IMR-90 (cell line): ENCODE measurements around the gene GLYATL2. TPM values are rescaled to one million over a fixed set of nuclear protein-coding genes. Genes with fewer than 3 reads are reported as not detected.

Experiments
- ATAC-seq: fragments of 200-7000 bp; cut with Tn5 transposase; 2 replicates; pipeline ENCODE4 v1.9.1; 2020; ENCODE audit warnings: low read depth, mild to moderate bottlenecking, moderate library complexity
- BruUV-seq: library from RNA; stranded (reverse); fragments of 400-500 nt; replicated peaks from 2 replicates; lab custom pipeline; 2021; lab: Mats Ljungman, UMichigan
- CTCF ChIA-PET: fragments of 300-600 bp; formaldehyde crosslinking; extraction: SDS; loops from one replicate; lab custom pipeline; 2021; ENCODE audit warnings: antibody characterized with exemption; lab: Yijun Ruan, JAX
- POLR2A ChIA-PET: fragments of 300-600 bp; sonication (Branson Sonifier 250); formaldehyde crosslinking; loops from one replicate; lab custom pipeline; 2022; ENCODE audit warnings: antibody characterized with exemption; ENCODE audit not compliant: unreplicated experiment; lab: Charles Lee
- DNase-seq: peaks from one replicate; pipeline ENCODE4 v3.0.0; 2013
- H2AFZ ChIP-seq: replicated peaks from 2 replicates; pipeline ENCODE3; 2013; ENCODE audit warnings: low read length, mild to moderate bottlenecking; ENCODE audit not compliant: poor library complexity
- H2AK5ac ChIP-seq: 2 replicates; pipeline ENCODE4 v1.6.1; 2013; ENCODE audit warnings: low read depth, low read length, inconsistent platforms
- H2AK9ac ChIP-seq: replicated peaks from 2 replicates; pipeline ENCODE3; 2013; ENCODE audit warnings: mild to moderate bottlenecking, low read depth, low read length, moderate library complexity; ENCODE audit not compliant: poor library complexity
- H2BK120ac ChIP-seq: 2 replicates; pipeline ENCODE4 v1.6.1; 2013; ENCODE audit warnings: low read depth, low read length, inconsistent platforms
- H2BK15ac ChIP-seq: 3 replicates; pipeline ENCODE4 v1.6.1; 2013; ENCODE audit warnings: low read depth, low read length, inconsistent platforms
- H2BK20ac ChIP-seq: 2 replicates; pipeline ENCODE4 v1.6.1; 2013; ENCODE audit warnings: low read depth, mild to moderate bottlenecking, inconsistent platforms, low read length, moderate library complexity
- H2BK5ac ChIP-seq: 2 replicates; pipeline ENCODE4 v1.6.1; 2013; ENCODE audit warnings: mild to moderate bottlenecking, low read depth, low read length, inconsistent platforms; ENCODE audit not compliant: poor library complexity, severe bottlenecking
- H3K14ac ChIP-seq: replicated peaks from 2 replicates; pipeline ENCODE4 v1.6.1; 2013; ENCODE audit warnings: low read depth, low read length, inconsistent platforms
- H3K18ac ChIP-seq: 2 replicates; pipeline ENCODE4 v1.6.1; 2013; ENCODE audit warnings: low read depth, low read length, control low read depth
- H3K23ac ChIP-seq: 2 replicates; pipeline ENCODE4 v1.6.1; 2013; ENCODE audit warnings: low read depth, low read length, inconsistent platforms
- H3K27ac ChIP-seq: 2 replicates; pipeline ENCODE4 v1.5.1; 2013; ENCODE audit warnings: mild to moderate bottlenecking, control low read depth, low read length; ENCODE audit not compliant: insufficient read depth
- H3K27me3 ChIP-seq: 2 replicates; pipeline ENCODE4 v1.6.1; 2013; ENCODE audit warnings: low read length; ENCODE audit not compliant: control insufficient read depth, insufficient read depth
- H3K36me3 ChIP-seq: 2 replicates; pipeline ENCODE4 v1.6.1; 2013; ENCODE audit warnings: low read length, mixed read lengths; ENCODE audit not compliant: control insufficient read depth, insufficient read depth
- H3K4ac ChIP-seq: 2 replicates; pipeline ENCODE4 v1.6.1; 2013; ENCODE audit warnings: low read depth, low read length, inconsistent platforms
- H3K4me1 ChIP-seq: 2 replicates; pipeline ENCODE4 v1.6.1; 2013; ENCODE audit warnings: low read length, mixed read lengths; ENCODE audit not compliant: control insufficient read depth, insufficient read depth
- H3K4me2 ChIP-seq: 2 replicates; pipeline ENCODE4 v1.6.1; 2013; ENCODE audit warnings: low read depth, mild to moderate bottlenecking, control low read depth, low read length, moderate library complexity
- H3K4me3 ChIP-seq: 2 replicates; pipeline ENCODE4 v1.5.1; 2013; ENCODE audit warnings: low read depth, mild to moderate bottlenecking, control low read depth, low read length, moderate library complexity; ENCODE audit not compliant: insufficient read depth
- H3K56ac ChIP-seq: 2 replicates; pipeline ENCODE4 v1.6.1; 2013; ENCODE audit warnings: low read length, inconsistent platforms; ENCODE audit not compliant: insufficient read depth; ENCODE audit errors: extremely low read depth
- H3K79me1 ChIP-seq, 2 experiments: 2 replicates each; pipeline ENCODE4 v1.6.1; 2013; ENCODE audit warnings: low read length in 2 of 2, inconsistent platforms in 1 of 2, low read depth in 1 of 2
- H3K9ac ChIP-seq: 2 replicates; pipeline ENCODE4 v1.6.1; 2013; ENCODE audit warnings: low read depth, low read length, control low read depth
- H3K9me1 ChIP-seq: 2 replicates; pipeline ENCODE4 v1.6.1; 2013; ENCODE audit warnings: low read length, inconsistent platforms; ENCODE audit not compliant: insufficient read depth
- H3K9me3 ChIP-seq: 2 replicates; pipeline ENCODE4 v1.6.1; 2013; ENCODE audit warnings: low read length; ENCODE audit not compliant: control insufficient read depth, insufficient read depth
- H4K20me1 ChIP-seq: 2 replicates; pipeline ENCODE4 v1.6.1; 2013; ENCODE audit warnings: low read length, inconsistent platforms; ENCODE audit not compliant: insufficient read depth
- H4K5ac ChIP-seq: 2 replicates; pipeline ENCODE4 v1.6.1; 2013; ENCODE audit warnings: mild to moderate bottlenecking, low read depth, low read length, control low read depth
- H4K8ac ChIP-seq, 2 experiments: 2 replicates each; pipeline ENCODE4 v1.6.1; 2013; ENCODE audit warnings: low read depth in 2 of 2, low read length in 2 of 2, control low read depth in 1 of 2, inconsistent platforms in 1 of 2
- H4K91ac ChIP-seq: 2 replicates; pipeline ENCODE4 v1.6.1; 2013; ENCODE audit warnings: low read depth, low read length, inconsistent platforms; ENCODE audit not compliant: insufficient read depth
- CTCF ChIP-seq: conservative IDR thresholded peaks from 2 replicates; pipeline ENCODE4 v1.5.1; 2012; ENCODE audit warnings: mild to moderate bottlenecking, low read depth, low read length, improper control_type of control experiment
- MAFK ChIP-seq: IDR thresholded peaks from 2 replicates; pipeline ENCODE4 v1.6.1; 2012; ENCODE audit warnings: low read depth, low read length, improper control_type of control experiment
- MAZ ChIP-seq: IDR thresholded peaks from 2 replicates; pipeline ENCODE4 v1.6.1; 2012; ENCODE audit warnings: low read depth, mild to moderate bottlenecking, low read length, improper control_type of control experiment, moderate library complexity, borderline replicate concordance
- POLR2A ChIP-seq: IDR thresholded peaks from 2 replicates; pipeline ENCODE4 v1.6.1; 2012; ENCODE audit warnings: mild to moderate bottlenecking, low read depth, low read length
- WGBS, 2 experiments: methylation state at CpG; one replicate each; pipeline versions ENCODE4 v1.1.5 to v1.1.7; 2013; ENCODE audit warnings: missing lambda C conversion rate in 2 of 2; ENCODE audit not compliant: insufficient read length in 1 of 2; ENCODE audit errors: extremely low coverage in 2 of 2; 5-methylcytosine and 5-hydroxymethylcytosine counted together
- dilution Hi-C: fragments of 300-500 bp; cut with HindIII; formaldehyde crosslinking; loops from one replicate; pipeline ENCODE4 v1.14.3; 2018; ENCODE audit warnings: low sequenced_read_pairs; ENCODE audit not compliant: unreplicated experiment
- in situ Hi-C: fragments of 300-500 bp; cut with MboI; formaldehyde crosslinking; loops from 3 replicates; pipeline ENCODE4 v1.14.3; 2019; ENCODE audit warnings: low sequenced_read_pairs, inconsistent platforms, mixed read lengths
- intact Hi-C: fragments of 100-400 bp; cut with micrococcal nuclease; formaldehyde crosslinking; loops from 2 replicates; pipeline ENCODE4 v1.10.0; 2022
- polyA plus RNA-seq, 3 experiments: library from polyadenylated mRNA; depleted of rRNA; stranded (reverse); fragments of >200 nt; gene quantifications; 2 replicates each; pipeline ENCODE4 v1.2.3, GENCODE V29; 2012; ENCODE audit warnings: low replicate concordance in 1 of 3
- total RNA-seq: library from RNA; depleted of rRNA; stranded (reverse); fragments of >200 nt; gene quantifications from 2 replicates; pipeline ENCODE4 v1.2.3, GENCODE V29; 2012

The GLYATL2 gene
- total and polyA plus RNA-seq, 2 of the 4 experiments (the other 2 are of a cell fraction): 0.36 to 0.77 TPM

- Histone ChIP-seq H3K9me1 (no peaks in the 10 kb centered on the region), H2BK15ac (no peak overlapping the region), H3K4me1 (no peaks in the 10 kb centered on the region), H3K23ac (no peak overlapping the region), H3K9me3 (no peaks in the 10 kb centered on the region; the same call in 1 of the 2 replicates), H2AK9ac (no peak overlapping the region), H3K14ac (no peak overlapping the region), H2BK5ac (no peak overlapping the region), H2AK5ac (no peak overlapping the region), H3K79me1 (no peaks in the 10 kb centered on the region), H3K56ac (no peak overlapping the region), H4K20me1 (no peaks in the 10 kb centered on the region), H3K18ac (no peak overlapping the region), H3K9ac (no peak overlapping the region), H3K36me3 (no peaks in the 10 kb centered on the region), H2BK120ac (no peak overlapping the region), H4K8ac (no peak overlapping the region), H3K27ac (no peak overlapping the region), H2AFZ (no peak overlapping the region), H4K5ac (no peak overlapping the region), H4K91ac (no peak overlapping the region), H3K27me3 (no peaks in the 10 kb centered on the region), H3K4ac (no peak overlapping the region), H3K4me2 (no peak overlapping the region), H2BK20ac (no peak overlapping the region), H3K4me3 (no peak overlapping the region)
- no TSS peak for BruUV-seq
- no CpG with 5 or more reads among the region's 1 CpG for WGBS, 2 experiments
- POLR2A ChIA-PET: no interaction called here
- DNase-seq (no peak), ATAC-seq (no peak)
- intact Hi-C loops (no loop called here), in situ Hi-C loops (loop anchor here (25.0 kb wide), 1 partner anchor 101 kb away; no protein-coding TSS in a partner anchor), dilution Hi-C loops (no loop called here)
- no peak for TF ChIP-seq CTCF
- peak; percentile 93 for TF ChIP-seq MAFK
- TF ChIP-seq MAZ: no peak
- no peak for TF ChIP-seq POLR2A
- CTCF ChIA-PET: no interaction called here
These were observed 17.0 kb upstream of the GLYATL2 start for GRCh38 chr11:58861533-58861932.
